HUES48 (cell line): ENCODE data around the gene PAPOLG.
"Not testable (repeated sequence)": the region's sequence is repeated elsewhere in the genome, so short reads cannot be mapped to it uniquely, and the experiment has no call there.

Experiments
- H3K27ac ChIP-seq: one replicate; pipeline ENCODE4 v1.7.0; 2013; ENCODE audit warnings: low read depth, low read length, inconsistent platforms
- H3K27me3 ChIP-seq: 2 replicates; pipeline ENCODE4 v1.6.1; 2013; ENCODE audit warnings: mild to moderate bottlenecking, low read length; ENCODE audit not compliant: control insufficient read depth, insufficient read depth
- H3K36me3 ChIP-seq: 2 replicates; pipeline ENCODE4 v1.6.1; 2013; ENCODE audit warnings: low read length; ENCODE audit not compliant: control insufficient read depth, insufficient read depth
- H3K4me1 ChIP-seq: 2 replicates; pipeline ENCODE4 v1.6.1; 2013; ENCODE audit warnings: mild to moderate bottlenecking, low read length; ENCODE audit not compliant: control insufficient read depth, insufficient read depth
- H3K4me3 ChIP-seq: 2 replicates; pipeline ENCODE4 v1.5.1; 2013; ENCODE audit warnings: mild to moderate bottlenecking, low read depth, low read length
- H3K9ac ChIP-seq: 2 replicates; pipeline ENCODE4 v1.6.1; 2013; ENCODE audit warnings: mild to moderate bottlenecking, low read depth, low read length, moderate library complexity
- H3K9me3 ChIP-seq: 2 replicates; pipeline ENCODE4 v1.6.1; 2013; ENCODE audit warnings: low read length; ENCODE audit not compliant: control insufficient read depth, insufficient read depth

Gene PAPOLG

DNA sequence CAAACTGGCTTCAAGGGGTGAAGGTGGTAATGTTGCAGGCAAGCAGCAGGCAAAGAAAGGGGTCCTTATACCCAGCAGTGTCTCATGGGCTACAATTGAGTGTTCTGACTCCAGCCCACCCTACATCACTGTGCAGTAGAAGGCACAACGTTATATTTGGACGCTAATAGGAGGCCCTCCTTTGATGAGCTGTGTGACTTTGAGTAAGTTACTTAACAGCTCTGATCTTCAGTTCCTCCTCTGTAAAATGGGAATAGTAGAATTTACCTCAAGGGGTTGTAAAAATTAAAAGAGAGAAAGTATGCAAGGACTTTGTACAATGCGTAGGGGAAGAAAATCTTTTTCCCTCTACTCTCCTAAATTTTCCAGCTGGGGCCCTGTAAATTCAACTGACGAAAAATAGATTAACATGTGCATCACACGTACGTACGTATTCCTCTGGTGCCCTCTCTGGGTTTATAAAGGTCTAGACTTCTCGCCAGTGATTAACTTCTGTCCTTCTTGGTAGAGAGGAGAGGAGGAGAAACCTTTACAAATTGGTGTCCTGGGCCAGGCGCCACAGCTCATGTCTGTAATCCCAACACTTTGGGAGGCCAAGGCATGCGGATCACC lies 67.7 kb downstream of the PAPOLG start:
- Histone ChIP-seq H3K36me3 (no peaks in the 10 kb centered on the region), H3K9me3 (no peaks in the 10 kb centered on the region), H3K4me1 (no peaks in the 10 kb centered on the region), H3K27ac (no peak overlapping the region), H3K9ac (no peak overlapping the region), H3K4me3 (no peak overlapping the region), H3K27me3 (no peaks in the 10 kb centered on the region)

DNA sequence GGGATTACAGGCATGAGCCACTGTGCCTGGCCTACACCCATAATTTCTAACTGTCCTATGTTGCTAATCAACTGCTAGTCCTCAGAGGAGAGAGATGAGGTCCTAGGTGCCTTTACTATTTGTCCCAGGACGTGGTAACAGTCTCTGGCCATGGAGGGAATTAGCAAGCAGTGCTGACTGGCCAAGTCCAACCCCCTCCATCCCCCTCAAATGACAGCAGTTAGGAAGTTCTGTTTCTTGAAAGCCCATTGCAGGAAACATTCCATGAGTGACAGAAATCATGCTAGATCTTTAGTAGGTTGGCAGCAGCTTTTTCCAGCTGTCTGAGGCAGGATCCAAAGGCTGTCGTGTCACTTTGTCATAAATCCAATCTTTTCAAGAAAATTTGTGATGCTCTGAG lies 69.6 kb downstream of the PAPOLG start:
- Histone ChIP-seq H3K4me1 (no peaks in the 10 kb centered on the region), H3K27me3 (no peaks in the 10 kb centered on the region), H3K4me3 (no peak overlapping the region), H3K36me3 (no peaks in the 10 kb centered on the region), H3K9me3 (no peaks in the 10 kb centered on the region), H3K9ac (no peak overlapping the region), H3K27ac (no peak overlapping the region)

DNA sequence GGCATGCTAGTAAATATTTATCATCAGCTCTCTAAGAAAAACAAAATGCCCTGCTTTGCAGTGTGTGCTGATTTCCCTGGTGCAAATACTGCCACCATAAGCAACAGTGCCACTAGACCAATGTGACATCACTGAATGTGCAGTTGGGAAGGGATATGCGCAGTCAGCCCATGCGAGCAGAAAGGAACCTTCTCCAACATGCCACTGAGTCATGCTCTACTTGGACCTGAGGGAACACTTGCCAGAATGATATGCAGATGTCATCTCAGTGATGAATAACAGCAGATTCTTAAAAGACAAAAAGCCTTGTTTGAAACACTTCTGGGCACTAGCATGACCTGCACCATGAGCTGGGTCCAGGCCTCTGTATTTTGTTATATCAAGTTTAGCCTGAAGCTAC lies 70.0 kb downstream of the PAPOLG start:
- no peak overlapping the region for H3K9ac ChIP-seq
- H3K9me3 ChIP-seq = no peaks in the 10 kb centered on the region
- H3K4me3 ChIP-seq = no peak overlapping the region
- no peaks in the 10 kb centered on the region for H3K36me3 ChIP-seq
- H3K4me1 ChIP-seq = no peaks in the 10 kb centered on the region
- no peak overlapping the region for H3K27ac ChIP-seq
- H3K27me3 ChIP-seq = no peaks in the 10 kb centered on the region

DNA sequence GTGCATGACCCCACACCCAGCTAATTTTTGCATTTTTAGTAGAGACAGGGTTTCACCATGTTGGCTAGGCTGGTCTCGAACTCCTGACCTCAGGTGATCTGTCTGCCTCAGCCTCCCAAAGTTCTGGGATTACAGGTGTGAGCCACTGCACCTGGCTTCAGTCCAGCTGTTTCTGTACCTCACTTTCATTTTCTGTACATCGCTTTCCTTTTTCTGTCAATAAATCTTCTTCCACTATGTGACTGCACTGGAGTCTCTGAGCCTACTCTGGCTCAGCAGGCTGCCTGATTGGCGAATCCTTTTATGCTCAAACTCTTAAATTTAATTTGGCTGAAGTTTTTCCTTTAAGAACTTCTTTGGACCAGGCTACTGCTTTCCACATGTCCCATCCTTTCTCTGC lies 70.8 kb downstream of the PAPOLG start:
- not testable (repeated sequence) for H3K4me3 ChIP-seq, H3K9ac ChIP-seq, H3K27ac ChIP-seq, H3K27me3 ChIP-seq, H3K36me3 ChIP-seq, H3K4me1 ChIP-seq, H3K9me3 ChIP-seq

DNA sequence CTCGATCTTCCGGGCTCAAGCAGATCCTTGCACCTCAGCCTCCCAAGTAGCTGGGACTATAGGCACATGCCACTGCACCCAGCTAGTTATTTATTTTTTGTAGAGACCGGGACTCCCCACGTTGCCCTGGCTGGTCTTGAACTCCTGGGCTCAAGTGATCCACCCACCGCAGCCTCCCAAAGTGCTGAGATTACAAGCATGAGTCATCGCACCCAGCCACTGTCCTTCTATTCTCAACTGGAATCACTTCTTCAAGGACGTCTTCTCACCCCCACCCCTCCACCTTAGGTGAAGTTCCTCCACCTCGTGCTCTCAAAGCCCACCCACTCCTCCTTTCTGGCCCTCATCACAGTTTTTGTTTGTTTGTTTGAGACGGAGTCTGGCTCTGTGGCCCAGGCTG lies 71.3 kb downstream of the PAPOLG start:
- Histone ChIP-seq H3K4me1 (no peaks in the 10 kb centered on the region), H3K4me3 (no peak overlapping the region), H3K27ac (no peak overlapping the region), H3K27me3 (no peaks in the 10 kb centered on the region; the same call in 1 of the 2 replicates), H3K9me3 (no peaks in the 10 kb centered on the region), H3K36me3 (no peaks in the 10 kb centered on the region), H3K9ac (no peak overlapping the region)

DNA sequence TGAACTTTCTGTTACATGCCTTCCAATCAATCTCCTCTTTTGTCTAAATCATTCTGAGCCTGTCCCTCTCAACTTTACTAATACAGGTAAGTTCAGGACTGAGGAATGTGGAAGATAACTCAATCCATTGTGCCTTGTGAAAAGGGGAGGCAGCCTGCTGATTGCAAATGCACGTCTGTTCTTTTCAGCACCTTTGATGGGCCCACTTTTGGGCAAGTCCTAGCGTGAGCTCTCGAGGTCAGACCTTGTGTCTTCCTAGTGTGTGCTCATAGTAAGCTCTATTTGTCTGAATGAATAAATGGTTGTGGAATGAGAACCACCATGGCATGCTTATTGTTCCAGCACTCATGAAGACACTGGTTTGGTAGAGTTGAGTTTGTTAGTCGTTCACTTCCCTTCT lies 74.9 kb downstream of the PAPOLG start:
- Histone ChIP-seq H3K4me3 (no peak overlapping the region), H3K36me3 (no peaks in the 10 kb centered on the region), H3K9ac (no peak overlapping the region), H3K9me3 (no peaks in the 10 kb centered on the region), H3K4me1 (peaks cover 4% of the 10 kb centered on the region; the same call in 1 of the 2 replicates), H3K27ac (no peak overlapping the region), H3K27me3 (peaks cover 28% of the 10 kb centered on the region)

DNA sequence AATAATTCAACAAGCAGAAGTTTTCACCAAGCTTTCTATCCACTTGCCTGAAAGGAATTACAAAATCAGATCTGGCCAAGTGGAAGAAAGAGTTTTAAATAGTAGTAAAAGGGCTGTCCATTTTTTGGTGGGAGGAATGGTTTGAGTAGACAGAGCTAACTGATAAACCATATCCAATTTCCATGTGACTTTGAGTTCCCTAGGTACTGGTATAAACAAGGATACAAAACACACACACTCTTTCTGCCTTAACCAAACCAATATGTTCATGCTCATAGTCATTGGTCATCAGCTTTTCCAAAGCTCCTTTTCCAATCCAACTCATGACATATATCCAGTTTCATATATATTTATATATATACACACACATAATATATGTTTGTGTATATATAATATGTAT lies 75.9 kb downstream of the PAPOLG start:
- no peak overlapping the region for H3K27ac ChIP-seq
- no peak overlapping the region for H3K4me3 ChIP-seq
- no peaks in the 10 kb centered on the region for H3K9me3 ChIP-seq
- H3K36me3 ChIP-seq = no peaks in the 10 kb centered on the region
- peaks cover 37% of the 10 kb centered on the region for H3K27me3 ChIP-seq
- peaks cover 4% of the 10 kb centered on the region; the same call in 1 of the 2 replicates for H3K4me1 ChIP-seq
- H3K9ac ChIP-seq = no peak overlapping the region

DNA sequence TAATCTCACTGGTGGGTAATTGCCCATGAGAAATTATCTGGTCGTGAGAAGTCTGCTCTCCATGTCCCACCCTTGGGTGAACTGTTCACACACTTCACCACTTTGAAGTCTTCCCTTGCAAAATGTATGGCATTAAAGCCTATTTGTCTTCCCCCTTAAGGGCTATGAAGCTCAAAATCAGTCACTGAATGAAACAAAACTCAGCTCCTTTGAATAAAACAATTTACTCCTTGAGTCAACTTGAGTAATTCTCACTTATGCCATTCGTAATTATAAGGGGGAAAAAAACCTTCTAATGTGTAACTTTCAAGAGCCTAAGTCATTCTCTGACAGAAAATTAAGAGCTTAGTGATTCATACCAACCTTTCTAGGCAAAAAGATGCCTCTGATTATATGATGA lies 76.6 kb downstream of the PAPOLG start:
- peaks cover 4% of the 10 kb centered on the region; the same call in 1 of the 2 replicates for H3K4me1 ChIP-seq

DNA sequence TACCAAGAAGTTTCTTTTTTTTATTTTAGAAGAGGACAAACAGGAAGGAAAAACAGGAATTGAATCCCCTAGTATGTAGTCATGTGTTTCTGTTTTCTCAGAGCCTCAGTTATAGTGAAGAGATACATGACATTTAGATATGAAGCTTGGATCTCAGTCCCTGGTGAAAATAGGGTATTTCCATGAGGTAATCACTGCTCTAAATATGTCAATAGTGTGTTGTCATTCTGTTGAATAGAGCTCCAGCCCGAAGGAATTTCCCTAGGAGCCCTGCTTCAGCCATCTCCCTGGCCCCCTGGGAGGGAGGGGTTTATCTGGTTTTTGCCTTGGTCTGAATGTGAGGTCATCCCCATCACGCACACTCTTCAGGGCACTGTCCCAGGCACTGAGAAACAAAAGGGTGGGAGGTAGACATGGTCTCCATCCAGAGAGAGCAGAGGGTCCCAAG lies 78.2 kb downstream of the PAPOLG start:
- Histone ChIP-seq H3K36me3 (no peaks in the 10 kb centered on the region), H3K4me3 (no peak overlapping the region), H3K9me3 (no peaks in the 10 kb centered on the region), H3K27ac (no peak overlapping the region), H3K4me1 (peaks cover 4% of the 10 kb centered on the region; the same call in 1 of the 2 replicates), H3K27me3 (peaks cover 61% of the 10 kb centered on the region), H3K9ac (no peak overlapping the region)

More for the DNA sequence above, 76.6 kb downstream of the PAPOLG start:
- H3K27ac ChIP-seq = no peak overlapping the region
- H3K27me3 ChIP-seq = peaks cover 44% of the 10 kb centered on the region
- no peak overlapping the region for H3K4me3 ChIP-seq
- no peaks in the 10 kb centered on the region for H3K36me3 ChIP-seq
- no peak overlapping the region for H3K9ac ChIP-seq
- H3K9me3 ChIP-seq = no peaks in the 10 kb centered on the region

DNA sequence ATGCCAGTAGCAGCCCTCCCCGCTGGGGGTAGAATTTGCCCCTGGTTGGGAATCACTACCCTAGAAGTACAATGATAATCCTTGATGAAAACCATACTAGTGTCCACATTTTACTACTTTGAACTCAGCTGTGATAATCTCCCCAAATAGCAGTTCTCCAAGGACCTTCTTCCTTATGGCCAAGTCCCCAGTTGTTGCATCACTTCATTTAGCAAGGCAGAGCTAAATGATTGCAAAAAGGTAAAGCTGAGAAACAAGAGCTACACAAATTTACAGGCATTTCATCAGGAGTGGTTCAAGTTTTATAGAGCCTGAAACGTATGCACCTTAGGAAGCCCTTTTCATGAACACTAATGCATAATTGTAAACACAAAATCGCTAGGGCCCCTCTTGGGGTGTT lies 80.4 kb downstream of the PAPOLG start:
- Histone ChIP-seq H3K4me1 (peaks cover 4% of the 10 kb centered on the region; the same call in 1 of the 2 replicates), H3K9ac (no peak overlapping the region), H3K36me3 (no peaks in the 10 kb centered on the region), H3K27me3 (peaks cover 73% of the 10 kb centered on the region), H3K9me3 (no peaks in the 10 kb centered on the region), H3K4me3 (no peak overlapping the region), H3K27ac (no peak overlapping the region)

DNA sequence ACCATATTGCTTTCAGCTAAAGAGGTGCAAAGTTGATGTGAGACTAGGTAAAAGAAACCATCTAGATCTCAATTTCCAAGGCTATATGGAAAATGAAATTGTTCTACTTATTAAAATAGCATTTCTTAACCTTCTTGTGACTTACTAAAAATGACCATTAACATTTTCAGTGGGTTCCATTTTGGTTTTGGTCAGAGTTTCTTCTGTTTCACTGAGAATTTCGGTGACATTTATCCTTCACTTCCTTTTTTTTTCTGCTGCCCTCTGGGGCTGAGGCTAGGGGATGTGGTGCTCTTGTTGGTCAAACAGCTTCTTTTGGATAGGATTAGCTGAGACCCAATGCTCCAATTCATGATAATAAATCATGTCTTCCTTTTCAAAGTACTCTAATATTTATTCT lies 81.1 kb downstream of the PAPOLG start:
- no peak overlapping the region for H3K27ac ChIP-seq
- H3K4me3 ChIP-seq = no peak overlapping the region
- H3K9ac ChIP-seq = no peak overlapping the region
- H3K27me3 ChIP-seq = peaks cover 76% of the 10 kb centered on the region
- H3K9me3 ChIP-seq = no peaks in the 10 kb centered on the region
- H3K36me3 ChIP-seq = no peaks in the 10 kb centered on the region
- peaks cover 4% of the 10 kb centered on the region; the same call in 1 of the 2 replicates for H3K4me1 ChIP-seq
